ENCODE data around the gene CASP10. TPM values are rescaled to one million over a fixed set of nuclear protein-coding genes. Genes with fewer than 3 reads are reported as not detected.
A peak's percentile ranks its signal among the peaks of the same experiment; 100 is the strongest.
"Not testable (repeated sequence)": the region's sequence is repeated elsewhere in the genome, so short reads cannot be mapped to it uniquely, and the experiment has no call there.

The CASP10 gene
- total RNA-seq, 2 experiments from 2014 or later = 18.3 to 22.6 TPM

GRCh38 chr2:201138401-201138970, 44.5 kb upstream of the CASP10 start:
- POLR2A ChIA-PET = no interaction called here
- H3K36me3 Mint-ChIP-seq (ENCODE audit: low read depth) = peaks cover 72% of the 10 kb centered on the region
- peak overlapping the region; percentile 46 for H3K27ac Mint-ChIP-seq
- no peak for DNase-seq
- peaks cover 55% of the 10 kb centered on the region for H3K4me1 Mint-ChIP-seq (ENCODE audit: low read depth)
- intact Hi-C loops (cut with micrococcal nuclease) = no loop called here
- no peaks in the 10 kb centered on the region for H3K9me3 Mint-ChIP-seq
- no peak for ATAC-seq
- peak overlapping the region; percentile 3 for H3K4me3 Mint-ChIP-seq
- no peak for TF ChIP-seq CTCF (IDR thresholded peaks at IDR 0.05)
- CTCF ChIA-PET = no interaction called here
- no peaks in the 10 kb centered on the region for H3K27me3 Mint-ChIP-seq

- Mint-ChIP-seq H3K4me1 (ENCODE audit: low read depth) (peaks cover 54% of the 10 kb centered on the region), H3K27ac (peak overlapping the region; percentile 46), H3K36me3 (ENCODE audit: low read depth) (peaks cover 68% of the 10 kb centered on the region)
- intact Hi-C loops (cut with micrococcal nuclease); CTCF ChIA-PET; POLR2A ChIA-PET; H3K27me3 Mint-ChIP-seq; H3K9me3 Mint-ChIP-seq; DNase-seq; ATAC-seq; H3K4me3 Mint-ChIP-seq: not testable (repeated sequence)
Observed at GRCh38 chr2:201138986-201139781, 43.8 kb upstream of the CASP10 start.

- intact Hi-C loops (cut with micrococcal nuclease) = no loop called here
- ATAC-seq (no peak), DNase-seq (no peak)
- Mint-ChIP-seq H3K9me3 (no peaks in the 10 kb centered on the region), H3K4me3 (no peak overlapping the region), H3K4me1 (ENCODE audit: low read depth) (peaks cover 50% of the 10 kb centered on the region), H3K27ac (no peak overlapping the region), H3K36me3 (ENCODE audit: low read depth) (peaks cover 64% of the 10 kb centered on the region), H3K27me3 (no peaks in the 10 kb centered on the region)
- CTCF ChIA-PET = no interaction called here
- no peak for TF ChIP-seq CTCF (IDR thresholded peaks at IDR 0.05)
- POLR2A ChIA-PET = interaction anchor here (1.1 to 2.6 kb wide), 2 partner anchors 22 to 29 kb away, joined by 3 to 15 read pairs; no protein-coding TSS in a partner anchor
Observed at GRCh38 chr2:201139836-201140604, 42.9 kb upstream of the CASP10 start.

- Mint-ChIP-seq H3K9me3 (no peaks in the 10 kb centered on the region), H3K36me3 (ENCODE audit: low read depth) (peaks cover 47% of the 10 kb centered on the region), H3K27me3 (no peaks in the 10 kb centered on the region), H3K4me3 (no peak overlapping the region), H3K27ac (no peak overlapping the region), H3K4me1 (ENCODE audit: low read depth) (peaks cover 24% of the 10 kb centered on the region)
- ATAC-seq (no peak), DNase-seq (no peak)
- POLR2A ChIA-PET = interaction anchor here (0.9 to 3.3 kb wide), 6 partner anchors 9 to 29 kb away, joined by 3 to 20 read pairs (median 4); partner anchors contain the start of gene CFLAR
- intact Hi-C loops (cut with micrococcal nuclease) = no loop called here
- no peak for TF ChIP-seq CTCF (IDR thresholded peaks at IDR 0.05)
- CTCF ChIA-PET = interaction anchor here (0.8 to 2.5 kb wide), 10 partner anchors 9 to 243 kb away, joined by 3 to 14 read pairs (median 4); partner anchors contain the start of gene ORC2
Observed at GRCh38 chr2:201144101-201145051, 38.6 kb upstream of the CASP10 start.
